H1 (cell line): Measurements from ENCODE around the gene FSD1L. TPM values are rescaled to one million over a fixed set of nuclear protein-coding genes. Genes with fewer than 3 reads are reported as not detected.
A peak's percentile ranks its signal among the peaks of the same experiment; 100 is the strongest.

Source experiments
- CTCF ChIA-PET: fragments of 300-600 bp; sonication (Branson Sonifier 250); formaldehyde crosslinking; loops from one replicate; lab custom pipeline; 2021; ENCODE audit not compliant: partially characterized antibody; lab: Charles Lee
- POLR2A ChIA-PET: fragments of 300-600 bp; sonication (Branson Sonifier 250); formaldehyde crosslinking; loops from one replicate; lab custom pipeline; 2021; ENCODE audit warnings: inconsistent platforms; ENCODE audit not compliant: partially characterized antibody; lab: Charles Lee
- DNase-seq, 2 experiments: peaks; one replicate each; pipeline versions ENCODE4 v3.0.0 to v3.0.0-alpha.2; 2010 to 2022; ENCODE audit warnings: low spot score in 2 of 2, low read depth in 1 of 2, mixed read lengths in 1 of 2
- FAIRE-seq: peaks from 2 replicates; lab custom pipeline; 2011; peaks lifted over from hg19 to GRCh38; lab: Jason Lieb, UNC
- H2AFZ ChIP-seq: 2 replicates; pipeline ENCODE4 v1.8.1; 2012; ENCODE audit warnings: low read length, inconsistent platforms
- H2AK5ac ChIP-seq: 2 replicates; pipeline ENCODE4 v1.6.1; 2013; ENCODE audit warnings: low read depth, low read length
- H2BK120ac ChIP-seq: replicated peaks from 2 replicates; pipeline ENCODE3; 2013; ENCODE audit warnings: low read depth, low read length, inconsistent platforms
- H2BK12ac ChIP-seq: 2 replicates; pipeline ENCODE4 v1.6.1; 2013; ENCODE audit warnings: low read depth, low read length
- H2BK15ac ChIP-seq: 2 replicates; pipeline ENCODE4 v1.6.1; 2013; ENCODE audit warnings: low read length
- H2BK20ac ChIP-seq: 2 replicates; pipeline ENCODE4 v1.6.1; 2013; ENCODE audit warnings: low read length
- H2BK5ac ChIP-seq: 2 replicates; pipeline ENCODE4 v1.6.1; 2013; ENCODE audit warnings: low read depth, low read length
- H3K14ac ChIP-seq: 2 replicates; pipeline ENCODE4 v1.6.1; 2013; ENCODE audit warnings: inconsistent platforms; ENCODE audit not compliant: insufficient read length
- H3K18ac ChIP-seq: 2 replicates; pipeline ENCODE4 v1.6.1; 2013; ENCODE audit warnings: low read length; ENCODE audit errors: extremely low read depth
- H3K23ac ChIP-seq: 2 replicates; pipeline ENCODE4 v1.6.1; 2013; ENCODE audit warnings: inconsistent platforms; ENCODE audit not compliant: insufficient read length
- H3K23me2 ChIP-seq: 2 replicates; pipeline ENCODE4 v1.6.1; 2013; ENCODE audit warnings: low read depth, low read length
- H3K27ac ChIP-seq: 2 replicates; pipeline ENCODE4 v1.6.1; 2011; ENCODE audit warnings: low read depth, low read length, inconsistent platforms
- H3K27me3 ChIP-seq, 4 experiments: replicated peaks in 1 of 4; 1 replicate in 1 of 4; 2 replicates in 3 of 4; pipeline versions ENCODE4 v1.6.1 to v1.8.1; 2011 to 2013; ENCODE audit warnings: low read length in 3 of 4, mild to moderate bottlenecking in 3 of 4, inconsistent platforms in 2 of 4, mixed read lengths in 2 of 4, moderate library complexity in 1 of 4; ENCODE audit not compliant: control insufficient read depth in 3 of 4, insufficient read depth in 3 of 4; ENCODE audit errors: extremely low read depth in 1 of 4
- H3K36me3 ChIP-seq, 4 experiments: 2 replicates each; pipeline versions ENCODE4 v1.6.1 to v1.8.1; 2011 to 2013; ENCODE audit warnings: mild to moderate bottlenecking in 4 of 4, low read length in 3 of 4, moderate library complexity in 2 of 4, control low read depth in 1 of 4, inconsistent platforms in 1 of 4; ENCODE audit not compliant: insufficient read depth in 4 of 4, control insufficient read depth in 2 of 4
- H3K4ac ChIP-seq: replicated peaks from 2 replicates; pipeline ENCODE3; 2013; ENCODE audit warnings: low read length, low read depth, mixed read lengths, inconsistent platforms; ENCODE audit not compliant: insufficient read length
- H3K4me1 ChIP-seq, 4 experiments: replicated peaks in 1 of 4; 1 replicate in 1 of 4; 2 replicates in 3 of 4; pipeline versions ENCODE4 v1.6.1 to v1.8.1; 2011 to 2013; ENCODE audit warnings: low read length in 3 of 4, inconsistent platforms in 2 of 4, mixed read lengths in 1 of 4; ENCODE audit not compliant: insufficient read depth in 4 of 4, control insufficient read depth in 3 of 4
- H3K4me2 ChIP-seq, 2 experiments: 2 replicates each; pipeline versions ENCODE4 v1.6.1 to v1.8.1; 2011 to 2013; ENCODE audit warnings: low read depth in 2 of 2, low read length in 2 of 2, control low read depth in 1 of 2, inconsistent platforms in 1 of 2, mild to moderate bottlenecking in 1 of 2; ENCODE audit not compliant: insufficient read depth in 1 of 2
- H3K4me3 ChIP-seq, 4 experiments: fragments of 200-600, 300-600 bp in 1 of 4; sonication (generic), shearing (Covaris generic), sonication (Bioruptor Twin) in 1 of 4; 2 replicates each; pipeline versions ENCODE4 v1.5.1 to v1.8.1; 2011 to 2016; ENCODE audit warnings: low read length in 4 of 4, low read depth in 3 of 4, control low read depth in 2 of 4, inconsistent platforms in 2 of 4, mild to moderate bottlenecking in 2 of 4, mixed read lengths in 1 of 4, moderate library complexity in 1 of 4; ENCODE audit not compliant: insufficient read depth in 2 of 4; ENCODE audit errors: extremely low read depth in 1 of 4
- H3K56ac ChIP-seq: replicated peaks from 2 replicates; pipeline ENCODE3; 2013; ENCODE audit warnings: low read depth, mild to moderate bottlenecking, mixed read lengths, low read length, inconsistent platforms; ENCODE audit not compliant: insufficient read length
- H3K79me1 ChIP-seq: 2 replicates; pipeline ENCODE4 v1.6.1; 2013; ENCODE audit warnings: low read depth, low read length, control low read depth
- H3K79me2 ChIP-seq, 2 experiments: 2 replicates each; pipeline versions ENCODE4 v1.6.1 to v1.8.1; 2012 to 2013; ENCODE audit warnings: low read length in 2 of 2, mild to moderate bottlenecking in 2 of 2, inconsistent platforms in 1 of 2; ENCODE audit not compliant: insufficient read depth in 2 of 2, control insufficient read depth in 1 of 2
- H3K9ac ChIP-seq, 4 experiments: replicated peaks in 1 of 4; 1 replicate in 1 of 4; 2 replicates in 3 of 4; pipeline versions ENCODE4 v1.6.1 to v1.8.1; 2011 to 2013; ENCODE audit warnings: low read depth in 3 of 4, low read length in 3 of 4, control low read depth in 2 of 4, mild to moderate bottlenecking in 2 of 4, moderate library complexity in 2 of 4, inconsistent platforms in 1 of 4; ENCODE audit errors: extremely low read depth in 1 of 4
- H3K9me3 ChIP-seq, 2 experiments: 2 replicates each; pipeline versions ENCODE4 v1.6.1 to v1.8.1; 2012 to 2013; ENCODE audit warnings: mild to moderate bottlenecking in 2 of 2, moderate library complexity in 2 of 2, control low read depth in 1 of 2, inconsistent platforms in 1 of 2, low read depth in 1 of 2, low read length in 1 of 2, mixed read lengths in 1 of 2; ENCODE audit not compliant: insufficient read depth in 2 of 2
- H4K20me1 ChIP-seq, 2 experiments: replicated peaks in 1 of 2; 2 replicates each; pipeline versions ENCODE3 to v1.8.1; 2011 to 2013; ENCODE audit warnings: inconsistent platforms in 2 of 2, low read length in 2 of 2, mild to moderate bottlenecking in 1 of 2; ENCODE audit not compliant: insufficient read depth in 2 of 2, control insufficient read depth in 1 of 2
- H4K5ac ChIP-seq: 2 replicates; pipeline ENCODE4 v1.6.1; 2013; ENCODE audit warnings: low read length, low read depth, mixed read lengths, inconsistent platforms; ENCODE audit not compliant: insufficient read length
- H4K8ac ChIP-seq: 2 replicates; pipeline ENCODE4 v1.8.0; 2013; ENCODE audit warnings: mild to moderate bottlenecking, moderate library complexity, low read length, inconsistent platforms; ENCODE audit not compliant: insufficient read depth; ENCODE audit errors: extremely low read depth
- H4K91ac ChIP-seq: replicated peaks from 2 replicates; pipeline ENCODE3; 2013; ENCODE audit warnings: low read length, mixed read lengths, inconsistent platforms; ENCODE audit not compliant: insufficient read length
- BCL11A ChIP-seq, 2 experiments: IDR thresholded peaks; one replicate each; pipeline ENCODE4 v1.6.1; 2011; ENCODE audit warnings: low read depth in 2 of 2, low read length in 2 of 2, mild to moderate bottlenecking in 2 of 2
- CBX8 ChIP-seq: fragments of 300-800, 300-1000 bp; sonication (generic); IDR thresholded peaks from 2 replicates; pipeline ENCODE4 v1.7.1; 2016; ENCODE audit warnings: low read depth, low read length, borderline replicate concordance
- CHD1 ChIP-seq: IDR thresholded peaks from 2 replicates; pipeline ENCODE4 v1.6.1; 2012; ENCODE audit warnings: low read depth, low read length, improper control_type of control experiment
- CHD2 ChIP-seq: IDR thresholded peaks from 2 replicates; pipeline ENCODE4 v1.6.1; 2012; ENCODE audit warnings: low read length, improper control_type of control experiment
- CREB1 ChIP-seq: IDR thresholded peaks from 2 replicates; pipeline ENCODE4 v1.6.1; 2012; ENCODE audit warnings: inconsistent platforms
- CTCF ChIP-seq, 3 experiments: IDR thresholded peaks; 1 replicate in 2 of 3; 2 replicates in 1 of 3; pipeline versions ENCODE4 v1.5.1 to v1.6.1; 2011; ENCODE audit warnings: low read length in 3 of 3, mild to moderate bottlenecking in 3 of 3, inconsistent platforms in 2 of 3, low read depth in 1 of 3, moderate library complexity in 1 of 3; ENCODE audit not compliant: insufficient read depth in 1 of 3; ENCODE audit errors: control extremely low read depth in 1 of 3
- KDM5A ChIP-seq: fragments of 200-600 bp; IDR thresholded peaks from 2 replicates; pipeline ENCODE4 v1.7.1; 2012; ENCODE audit warnings: mild to moderate bottlenecking, low read length, inconsistent platforms, mixed read lengths
- POLR2A ChIP-seq, 2 experiments: IDR thresholded peaks; 1 replicate in 1 of 2; 2 replicates in 1 of 2; pipeline ENCODE4 v1.6.1; 2011; ENCODE audit warnings: low read depth in 2 of 2, low read length in 2 of 2, mild to moderate bottlenecking in 2 of 2; ENCODE audit errors: control extremely low read depth in 1 of 2
- RFX5 ChIP-seq: IDR thresholded peaks from 2 replicates; pipeline ENCODE4 v1.6.1; 2011; ENCODE audit warnings: low read depth, low read length, improper control_type of control experiment, borderline replicate concordance
- SIRT6 ChIP-seq: IDR thresholded peaks from one replicate; pipeline ENCODE4 v1.7.1; 2012; ENCODE audit warnings: low read length, inconsistent platforms
- SIX5 ChIP-seq: IDR thresholded peaks from 2 replicates; pipeline ENCODE4 v1.6.1; 2011; ENCODE audit warnings: mild to moderate bottlenecking, low read depth, low read length
- SRF ChIP-seq: IDR thresholded peaks from 2 replicates; pipeline ENCODE4 v1.6.1; 2011; ENCODE audit warnings: mild to moderate bottlenecking, low read depth, low read length, moderate library complexity
- TAF1 ChIP-seq: IDR thresholded peaks from 2 replicates; pipeline ENCODE4 v1.6.1; 2011; ENCODE audit warnings: mild to moderate bottlenecking, low read depth, low read length
- WGBS, 2 experiments: shearing (Covaris generic) in 1 of 2; methylation state at CpG; one replicate each; pipeline versions ENCODE4 v1.1.6 to v1.1.7; 2013 to 2015; ENCODE audit warnings: low lambda C conversion rate in 2 of 2, mixed read lengths in 2 of 2, inconsistent platforms in 1 of 2, low coverage in 1 of 2, missing lambda C conversion rate in 1 of 2; ENCODE audit not compliant: insufficient replicate concordance in 2 of 2, insufficient coverage in 1 of 2, insufficient read length in 1 of 2; ENCODE audit errors: extremely low coverage in 1 of 2, missing lambda C conversion rate in 1 of 2; 5-methylcytosine and 5-hydroxymethylcytosine counted together
- polyA plus RNA-seq, 7 experiments: library from polyadenylated mRNA; depleted of rRNA in 3 of 7; stranded (reverse) in 5 of 7; unstranded in 2 of 7; fragments of >200 nt in 5 of 7; fragments of 200-250 nt in 2 of 7; gene quantifications; 1 replicate in 5 of 7; 2 replicates in 1 of 7; 4 replicates in 1 of 7; pipeline versions ENCODE4 v1.2.1 to v1.2.3, GENCODE V29; 2011 to 2013; ENCODE audit warnings: missing spikeins in 2 of 7, mixed read lengths in 2 of 7
- total RNA-seq: library from RNA; stranded (reverse); fragmentation: NEBNext Ultra II Directional; extraction: Animal tissue kit (Norgen Biotek cat#: 25700); gene quantifications from 2 replicates; pipeline ENCODE4 v1.2.1, GENCODE V29; 2021

FSD1L gene
- total and polyA plus RNA-seq, 2 of the 8 experiments (the other 6 are each of a cell fraction or from before 2014, with no cell fraction given), result 0.91 to 4.8 TPM

- H3K23ac ChIP-seq, result no peak overlapping the region
- no peak overlapping the region for H3K9ac ChIP-seq
- peaks cover 0 to 14% (median 6%) of the 10 kb centered on the region in 4 experiments; a peak in 6 of 7 replicates for H3K4me1 ChIP-seq
- 66% methylated on average over 2 of the region's 2 CpGs; no CpG with 5 or more reads in 1 of the 2 experiments for WGBS, 2 experiments
- no peak overlapping the region for H4K8ac ChIP-seq
- H3K27ac ChIP-seq, result no peak overlapping the region
- CTCF ChIA-PET, result interaction anchor here (0.5 to 6.0 kb wide), 21 partner anchors 10 to 579 kb away, joined by 3 to 29 read pairs (median 3); no protein-coding TSS in a partner anchor
- no peak overlapping the region for H2BK15ac ChIP-seq
- no peak overlapping the region for H2AK5ac ChIP-seq
- FAIRE-seq (peak; percentile 79), DNase-seq (no peak)
- no peak overlapping the region for H2BK20ac ChIP-seq
- H4K5ac ChIP-seq, result no peak overlapping the region
- no peaks in the 10 kb centered on the region for H3K36me3 ChIP-seq
- H2BK12ac ChIP-seq, result no peak overlapping the region
- H2AFZ ChIP-seq, result no peak overlapping the region
- H3K4ac ChIP-seq, result no peak overlapping the region
- H4K91ac ChIP-seq, result no peak overlapping the region
- H3K4me3 ChIP-seq, result no peak overlapping the region
- no peaks in the 10 kb centered on the region for H3K79me1 ChIP-seq
- H3K27me3 ChIP-seq, result no peaks in the 10 kb centered on the region
- no peak overlapping the region for H3K18ac ChIP-seq
- H3K23me2 ChIP-seq, result peaks cover 2% of the 10 kb centered on the region; the same call in 1 of the 2 replicates
- POLR2A ChIA-PET, result interaction anchor here (0.8 to 1.5 kb wide), 2 partner anchors 10 to 169 kb away, joined by 3 to 6 read pairs; partner anchors contain the start of gene SLC44A1
- H3K4me2 ChIP-seq, result no peak overlapping the region; a peak in 1 of 4 replicates
- no peak overlapping the region for H3K14ac ChIP-seq
- H4K20me1 ChIP-seq, result no peaks in the 10 kb centered on the region
- no peak overlapping the region for H2BK5ac ChIP-seq
- peaks cover 4 to 5% of the 10 kb centered on the region in 2 experiments; a peak in 2 of 4 replicates for H3K9me3 ChIP-seq
- H2BK120ac ChIP-seq, result no peak overlapping the region
- no peak overlapping the region for H3K56ac ChIP-seq
- H3K79me2 ChIP-seq, result no peaks in the 10 kb centered on the region
- TF ChIP-seq BCL11A (IDR thresholded peaks at IDR 0.05; ENCODE audit: low read depth in 2 of 2, low read length in 2 of 2) (no peak), KDM5A (no peak), CTCF (IDR thresholded peaks at IDR 0.05; ENCODE audit: control extremely low read depth in 1 of 3, insufficient read depth in 1 of 3, low read depth in 1 of 3, low read length in 3 of 3) (peak in 2 of 3 experiments; percentile 41 to 46; a peak in 3 of 4 replicates), SIRT6 (no peak), SRF (no peak), CBX8 (no peak), CHD1 (no peak), POLR2A (IDR thresholded peaks at IDR 0.05; ENCODE audit: control extremely low read depth in 1 of 2, low read depth in 2 of 2, low read length in 2 of 2) (no peak), CHD2 (no peak), TAF1 (no peak), SIX5 (no peak), CREB1 (no peak), RFX5 (no peak)
Measured at GRCh38 chr9:105413525-105413924, 34.3 kb upstream of the FSD1L start.
